ENCODE results near the gene TSPAN10. TPM values are rescaled to one million over a fixed set of nuclear protein-coding genes. Genes with fewer than 3 reads are reported as not detected.

Gene TSPAN10
- total and polyA plus RNA-seq, 2 of the 13 experiments (the other 11 are each of a cell fraction or from before 2014, with no cell fraction given): 0.54 to 0.75 TPM

- TF ChIP-seq ZNF550 (CRISPR knock-in tag; IDR thresholded peaks at IDR 0.05; ENCODE audit: borderline replicate concordance): no peak
- 0 out of 2 replicates have a peak, but pooled peaks have one; percentile 1 for TF ChIP-seq GTF3A (CRISPR knock-in tag; conservative IDR thresholded peaks at IDR 0.05)
- TF ChIP-seq HNF4G (IDR thresholded peaks at IDR 0.05; ENCODE audit: borderline replicate concordance, low read depth, low read length): no peak
- no peak for TF ChIP-seq HNF4G (CRISPR knock-in tag; IDR thresholded peaks at IDR 0.05; ENCODE audit: borderline replicate concordance, low read depth)
- TF ChIP-seq ZNF264 (CRISPR knock-in tag; IDR thresholded peaks at IDR 0.05): no peak
- TF ChIP-seq HOXA3 (CRISPR knock-in tag; IDR thresholded peaks at IDR 0.05): no peak
- no peak for TF ChIP-seq CCAR2 (optimal IDR thresholded peaks at IDR 0.05; ENCODE audit: low read depth, low read length)
- no peak for TF ChIP-seq SAP130 (CRISPR knock-in tag; IDR thresholded peaks at IDR 0.05; ENCODE audit: low read depth)
- no peak for TF ChIP-seq ZNF570 (CRISPR knock-in tag; IDR thresholded peaks at IDR 0.05; ENCODE audit: borderline replicate concordance)
- no peak for TF ChIP-seq NCOA2 (CRISPR knock-in tag; IDR thresholded peaks at IDR 0.05)
- TF ChIP-seq ZBTB4 (CRISPR knock-in tag; IDR thresholded peaks at IDR 0.05; ENCODE audit: borderline replicate concordance): no peak
- TF ChIP-seq ZKSCAN5 (CRISPR knock-in tag; IDR thresholded peaks at IDR 0.05): no peak
- TF ChIP-seq MXD3 (CRISPR knock-in tag; IDR thresholded peaks at IDR 0.05): no peak
- TF ChIP-seq SMAD1 (CRISPR knock-in tag; IDR thresholded peaks at IDR 0.05; ENCODE audit: borderline replicate concordance, low read depth): no peak
- peak; percentile 13; the same call in 1 of the 2 replicates for TF ChIP-seq DZIP1 (CRISPR knock-in tag; IDR thresholded peaks at IDR 0.05)
- no peak for TF ChIP-seq ZNF792 (CRISPR knock-in tag; IDR thresholded peaks at IDR 0.05)
- TF ChIP-seq KDM5A (IDR thresholded peaks at IDR 0.05; ENCODE audit: borderline replicate concordance, low read length): no peak
- no peak for TF ChIP-seq ZFP41 (CRISPR knock-in tag; IDR thresholded peaks at IDR 0.05; ENCODE audit: borderline replicate concordance)
- no peak for TF ChIP-seq CBX5 (CRISPR knock-in tag; IDR thresholded peaks at IDR 0.05; ENCODE audit: borderline replicate concordance)
Measured at GRCh38 chr17:81666092-81666341, 29.0 kb downstream of the TSPAN10 start (continued).

Data from HepG2 (cell line).